IMR-90 (cell line): ENCODE measurements around the gene ABHD16A. TPM values are rescaled to one million over a fixed set of nuclear protein-coding genes. Genes with fewer than 3 reads are reported as not detected.
A peak's percentile ranks its signal among the peaks of the same experiment; 100 is the strongest.

Experiments used
- ATAC-seq: fragments of 200-7000 bp; cut with Tn5 transposase; 2 replicates; pipeline ENCODE4 v1.9.1; 2020; ENCODE audit warnings: low read depth, mild to moderate bottlenecking, moderate library complexity
- BruUV-seq: library from RNA; stranded (reverse); fragments of 400-500 nt; replicated peaks from 2 replicates; lab custom pipeline; 2021; lab: Mats Ljungman, UMichigan
- CTCF ChIA-PET: fragments of 300-600 bp; formaldehyde crosslinking; extraction: SDS; loops from one replicate; lab custom pipeline; 2021; ENCODE audit warnings: antibody characterized with exemption; lab: Yijun Ruan, JAX
- POLR2A ChIA-PET: fragments of 300-600 bp; sonication (Branson Sonifier 250); formaldehyde crosslinking; loops from one replicate; lab custom pipeline; 2022; ENCODE audit warnings: antibody characterized with exemption; ENCODE audit not compliant: unreplicated experiment; lab: Charles Lee
- DNase-seq: peaks from one replicate; pipeline ENCODE4 v3.0.0; 2013
- H2AFZ ChIP-seq: replicated peaks from 2 replicates; pipeline ENCODE3; 2013; ENCODE audit warnings: low read length, mild to moderate bottlenecking; ENCODE audit not compliant: poor library complexity
- H2AK5ac ChIP-seq: 2 replicates; pipeline ENCODE4 v1.6.1; 2013; ENCODE audit warnings: low read depth, low read length, inconsistent platforms
- H2AK9ac ChIP-seq: replicated peaks from 2 replicates; pipeline ENCODE3; 2013; ENCODE audit warnings: mild to moderate bottlenecking, low read depth, low read length, moderate library complexity; ENCODE audit not compliant: poor library complexity
- H2BK120ac ChIP-seq: 2 replicates; pipeline ENCODE4 v1.6.1; 2013; ENCODE audit warnings: low read depth, low read length, inconsistent platforms
- H2BK15ac ChIP-seq: 3 replicates; pipeline ENCODE4 v1.6.1; 2013; ENCODE audit warnings: low read depth, low read length, inconsistent platforms
- H2BK20ac ChIP-seq: 2 replicates; pipeline ENCODE4 v1.6.1; 2013; ENCODE audit warnings: low read depth, mild to moderate bottlenecking, inconsistent platforms, low read length, moderate library complexity
- H2BK5ac ChIP-seq: 2 replicates; pipeline ENCODE4 v1.6.1; 2013; ENCODE audit warnings: mild to moderate bottlenecking, low read depth, low read length, inconsistent platforms; ENCODE audit not compliant: poor library complexity, severe bottlenecking
- H3K14ac ChIP-seq: replicated peaks from 2 replicates; pipeline ENCODE4 v1.6.1; 2013; ENCODE audit warnings: low read depth, low read length, inconsistent platforms
- H3K18ac ChIP-seq: 2 replicates; pipeline ENCODE4 v1.6.1; 2013; ENCODE audit warnings: low read depth, low read length, control low read depth
- H3K23ac ChIP-seq: 2 replicates; pipeline ENCODE4 v1.6.1; 2013; ENCODE audit warnings: low read depth, low read length, inconsistent platforms
- H3K27ac ChIP-seq: 2 replicates; pipeline ENCODE4 v1.5.1; 2013; ENCODE audit warnings: mild to moderate bottlenecking, control low read depth, low read length; ENCODE audit not compliant: insufficient read depth
- H3K27me3 ChIP-seq: 2 replicates; pipeline ENCODE4 v1.6.1; 2013; ENCODE audit warnings: low read length; ENCODE audit not compliant: control insufficient read depth, insufficient read depth
- H3K36me3 ChIP-seq: 2 replicates; pipeline ENCODE4 v1.6.1; 2013; ENCODE audit warnings: low read length, mixed read lengths; ENCODE audit not compliant: control insufficient read depth, insufficient read depth
- H3K4ac ChIP-seq: 2 replicates; pipeline ENCODE4 v1.6.1; 2013; ENCODE audit warnings: low read depth, low read length, inconsistent platforms
- H3K4me1 ChIP-seq: 2 replicates; pipeline ENCODE4 v1.6.1; 2013; ENCODE audit warnings: low read length, mixed read lengths; ENCODE audit not compliant: control insufficient read depth, insufficient read depth
- H3K4me2 ChIP-seq: 2 replicates; pipeline ENCODE4 v1.6.1; 2013; ENCODE audit warnings: low read depth, mild to moderate bottlenecking, control low read depth, low read length, moderate library complexity
- H3K4me3 ChIP-seq: 2 replicates; pipeline ENCODE4 v1.5.1; 2013; ENCODE audit warnings: low read depth, mild to moderate bottlenecking, control low read depth, low read length, moderate library complexity; ENCODE audit not compliant: insufficient read depth
- H3K56ac ChIP-seq: 2 replicates; pipeline ENCODE4 v1.6.1; 2013; ENCODE audit warnings: low read length, inconsistent platforms; ENCODE audit not compliant: insufficient read depth; ENCODE audit errors: extremely low read depth
- H3K79me1 ChIP-seq, 2 experiments: 2 replicates each; pipeline ENCODE4 v1.6.1; 2013; ENCODE audit warnings: low read length in 2 of 2, inconsistent platforms in 1 of 2, low read depth in 1 of 2
- H3K9ac ChIP-seq: 2 replicates; pipeline ENCODE4 v1.6.1; 2013; ENCODE audit warnings: low read depth, low read length, control low read depth
- H3K9me1 ChIP-seq: 2 replicates; pipeline ENCODE4 v1.6.1; 2013; ENCODE audit warnings: low read length, inconsistent platforms; ENCODE audit not compliant: insufficient read depth
- H3K9me3 ChIP-seq: 2 replicates; pipeline ENCODE4 v1.6.1; 2013; ENCODE audit warnings: low read length; ENCODE audit not compliant: control insufficient read depth, insufficient read depth
- H4K20me1 ChIP-seq: 2 replicates; pipeline ENCODE4 v1.6.1; 2013; ENCODE audit warnings: low read length, inconsistent platforms; ENCODE audit not compliant: insufficient read depth
- H4K5ac ChIP-seq: 2 replicates; pipeline ENCODE4 v1.6.1; 2013; ENCODE audit warnings: mild to moderate bottlenecking, low read depth, low read length, control low read depth
- H4K8ac ChIP-seq, 2 experiments: 2 replicates each; pipeline ENCODE4 v1.6.1; 2013; ENCODE audit warnings: low read depth in 2 of 2, low read length in 2 of 2, control low read depth in 1 of 2, inconsistent platforms in 1 of 2
- H4K91ac ChIP-seq: 2 replicates; pipeline ENCODE4 v1.6.1; 2013; ENCODE audit warnings: low read depth, low read length, inconsistent platforms; ENCODE audit not compliant: insufficient read depth
- BHLHE40 ChIP-seq: fragments of 150-350 bp; IDR thresholded peaks from 2 replicates; pipeline ENCODE4 v1.6.1; 2016; ENCODE audit warnings: mild to moderate bottlenecking, low read depth, low read length
- CEBPB ChIP-seq: IDR thresholded peaks from 2 replicates; pipeline ENCODE4 v1.6.1; 2012; ENCODE audit warnings: low read depth, low read length, improper control_type of control experiment
- CHD1 ChIP-seq: IDR thresholded peaks from 2 replicates; pipeline ENCODE4 v1.6.1; 2012; ENCODE audit warnings: low read depth, low read length, improper control_type of control experiment
- CTCF ChIP-seq: conservative IDR thresholded peaks from 2 replicates; pipeline ENCODE4 v1.5.1; 2012; ENCODE audit warnings: mild to moderate bottlenecking, low read depth, low read length, improper control_type of control experiment
- ELK1 ChIP-seq: fragments of 150-350 bp; IDR thresholded peaks from 2 replicates; pipeline ENCODE4 v1.6.1; 2016; ENCODE audit warnings: low read depth, mild to moderate bottlenecking, low read length, moderate library complexity, borderline replicate concordance
- FOS ChIP-seq: fragments of 150-350 bp; IDR thresholded peaks from 2 replicates; pipeline ENCODE4 v1.6.1; 2016; ENCODE audit warnings: low read depth, low read length
- MAFK ChIP-seq: IDR thresholded peaks from 2 replicates; pipeline ENCODE4 v1.6.1; 2012; ENCODE audit warnings: low read depth, low read length, improper control_type of control experiment
- MAZ ChIP-seq: IDR thresholded peaks from 2 replicates; pipeline ENCODE4 v1.6.1; 2012; ENCODE audit warnings: low read depth, mild to moderate bottlenecking, low read length, improper control_type of control experiment, moderate library complexity, borderline replicate concordance
- MXI1 ChIP-seq: IDR thresholded peaks from 2 replicates; pipeline ENCODE4 v1.6.1; 2012; ENCODE audit warnings: low read depth, mild to moderate bottlenecking, low read length, moderate library complexity, borderline replicate concordance
- NFE2L2 ChIP-seq: fragments of 150-350 bp; IDR thresholded peaks from 2 replicates; pipeline ENCODE4 v1.6.1; 2016; ENCODE audit warnings: low read depth, mild to moderate bottlenecking, low read length
- POLR2A ChIP-seq: IDR thresholded peaks from 2 replicates; pipeline ENCODE4 v1.6.1; 2012; ENCODE audit warnings: mild to moderate bottlenecking, low read depth, low read length
- RAD21 ChIP-seq: IDR thresholded peaks from 2 replicates; pipeline ENCODE4 v1.6.1; 2012; ENCODE audit warnings: low read length, improper control_type of control experiment
- RCOR1 ChIP-seq: IDR thresholded peaks from 2 replicates; pipeline ENCODE4 v1.6.1; 2012; ENCODE audit warnings: mild to moderate bottlenecking, low read length, improper control_type of control experiment; ENCODE audit not compliant: insufficient replicate concordance
- RFX5 ChIP-seq: IDR thresholded peaks from 2 replicates; pipeline ENCODE4 v1.8.0; 2012; ENCODE audit warnings: low read depth, mild to moderate bottlenecking, low read length, moderate library complexity
- SMC3 ChIP-seq: fragments of 150-350 bp; IDR thresholded peaks from 2 replicates; pipeline ENCODE4 v1.6.1; 2016; ENCODE audit warnings: low read depth, mild to moderate bottlenecking, antibody characterized with exemption, low read length, moderate library complexity
- USF2 ChIP-seq: fragments of 150-350 bp; IDR thresholded peaks from 2 replicates; pipeline ENCODE4 v1.6.1; 2017; ENCODE audit warnings: mild to moderate bottlenecking, antibody characterized with exemption, low read length, low read depth
- WGBS, 2 experiments: methylation state at CpG; one replicate each; pipeline versions ENCODE4 v1.1.5 to v1.1.7; 2013; ENCODE audit warnings: missing lambda C conversion rate in 2 of 2; ENCODE audit not compliant: insufficient read length in 1 of 2; ENCODE audit errors: extremely low coverage in 2 of 2; 5-methylcytosine and 5-hydroxymethylcytosine counted together
- dilution Hi-C: fragments of 300-500 bp; cut with HindIII; formaldehyde crosslinking; loops from one replicate; pipeline ENCODE4 v1.14.3; 2018; ENCODE audit warnings: low sequenced_read_pairs; ENCODE audit not compliant: unreplicated experiment
- in situ Hi-C: fragments of 300-500 bp; cut with MboI; formaldehyde crosslinking; loops from 3 replicates; pipeline ENCODE4 v1.14.3; 2019; ENCODE audit warnings: low sequenced_read_pairs, inconsistent platforms, mixed read lengths
- intact Hi-C: fragments of 100-400 bp; cut with micrococcal nuclease; formaldehyde crosslinking; loops from 2 replicates; pipeline ENCODE4 v1.10.0; 2022
- polyA plus RNA-seq, 3 experiments: library from polyadenylated mRNA; depleted of rRNA; stranded (reverse); fragments of >200 nt; gene quantifications; 2 replicates each; pipeline ENCODE4 v1.2.3, GENCODE V29; 2012; ENCODE audit warnings: low replicate concordance in 1 of 3
- total RNA-seq: library from RNA; depleted of rRNA; stranded (reverse); fragments of >200 nt; gene quantifications from 2 replicates; pipeline ENCODE4 v1.2.3, GENCODE V29; 2012

Gene ABHD16A
- total and polyA plus RNA-seq, 2 of the 4 experiments (the other 2 are of a cell fraction) = 31.5 to 35.1 TPM

- Histone ChIP-seq H4K20me1 (peaks cover 21% of the 10 kb centered on the region), H2BK20ac (peak overlapping the region; percentile 57), H3K36me3 (peaks cover 21% of the 10 kb centered on the region), H3K56ac (peak overlapping the region; percentile 99), H2AK9ac (peak overlapping the region; percentile 100), H4K5ac (peak overlapping the region; percentile 86), H3K4me1 (peaks cover 18% of the 10 kb centered on the region), H4K91ac (peak overlapping the region; percentile 91), H3K23ac (peak overlapping the region; percentile 98; the same call in 1 of the 2 replicates), H3K9me1 (peaks cover 17% of the 10 kb centered on the region), H3K9me3 (no peaks in the 10 kb centered on the region), H3K4me3 (peak overlapping the region; percentile 81), H3K14ac (peak overlapping the region; percentile 99), H2BK120ac (peak overlapping the region; percentile 81), H4K8ac (peak overlapping the region; percentile 74 to 93), H2AK5ac (peak overlapping the region; percentile 89), H3K79me1 (peaks cover 13 to 77% of the 10 kb centered on the region in 2 experiments; a peak in 3 of 4 replicates), H2AFZ (peak overlapping the region; percentile 92), H2BK5ac (peak overlapping the region; percentile 99), H3K4me2 (peak overlapping the region; percentile 90), H3K27ac (peak overlapping the region; percentile 94), H2BK15ac (peak overlapping the region; percentile 61; the same call in 2 of the 3 replicates), H3K4ac (peak overlapping the region; percentile 98), H3K27me3 (no peaks in the 10 kb centered on the region), H3K18ac (peak overlapping the region; percentile 66), H3K9ac (peak overlapping the region; percentile 98)
- ChIA-PET CTCF (no interaction called here), POLR2A (no interaction called here)
- ATAC-seq (no peak), DNase-seq (no peak)
- dilution Hi-C loops = no loop called here
- in situ Hi-C loops = no loop called here
- no TSS peak for BruUV-seq
- intact Hi-C loops = no loop called here
- TF ChIP-seq USF2 (no peak), NFE2L2 (no peak), CEBPB (no peak), BHLHE40 (no peak), ELK1 (no peak), RCOR1 (no peak), CHD1 (no peak), MXI1 (no peak), RAD21 (no peak), RFX5 (no peak), POLR2A (no peak), MAFK (no peak), MAZ (no peak), CTCF (no peak), FOS (no peak), SMC3 (no peak)
- WGBS, 2 experiments = no CpG with 5 or more reads among the region's 10 CpGs
Measured at GRCh38 chr6:31736768-31737314, 33.7 kb upstream of the ABHD16A start.
